ENCODE measurements around the gene YES1. TPM values are rescaled to one million over a fixed set of nuclear protein-coding genes. Genes with fewer than 3 reads are reported as not detected.
"Not testable (repeated sequence)": the region's sequence is repeated elsewhere in the genome, so short reads cannot be mapped to it uniquely, and the experiment has no call there.

Gene YES1
- total and polyA plus RNA-seq, 5 experiments from 2014 or later = 0.68 to 17.9 (median 3.3) TPM

- DNase-seq (no peak), ATAC-seq (no peak)
- H3K27ac Mint-ChIP-seq = peak overlapping the region in 3 of 10 donors; percentile 20 to 85 (median 53)
- peaks cover 0 to 8% (median 5%) of the 10 kb centered on the region in 4 donors for H3K4me1 Mint-ChIP-seq
- H3K36me3 Mint-ChIP-seq = peaks cover 0 to 43% (median 10%) of the 10 kb centered on the region in 3 donors
- H3K4me3 Mint-ChIP-seq = no peak overlapping the region
- no peaks in the 10 kb centered on the region for H3K9me3 Mint-ChIP-seq
- POLR2A ChIA-PET = no interaction called here
- no peaks in the 10 kb centered on the region for H3K27me3 Mint-ChIP-seq
Observed at GRCh38 chr18:688323-688722, 123.7 kb downstream of the YES1 start.

DNA sequence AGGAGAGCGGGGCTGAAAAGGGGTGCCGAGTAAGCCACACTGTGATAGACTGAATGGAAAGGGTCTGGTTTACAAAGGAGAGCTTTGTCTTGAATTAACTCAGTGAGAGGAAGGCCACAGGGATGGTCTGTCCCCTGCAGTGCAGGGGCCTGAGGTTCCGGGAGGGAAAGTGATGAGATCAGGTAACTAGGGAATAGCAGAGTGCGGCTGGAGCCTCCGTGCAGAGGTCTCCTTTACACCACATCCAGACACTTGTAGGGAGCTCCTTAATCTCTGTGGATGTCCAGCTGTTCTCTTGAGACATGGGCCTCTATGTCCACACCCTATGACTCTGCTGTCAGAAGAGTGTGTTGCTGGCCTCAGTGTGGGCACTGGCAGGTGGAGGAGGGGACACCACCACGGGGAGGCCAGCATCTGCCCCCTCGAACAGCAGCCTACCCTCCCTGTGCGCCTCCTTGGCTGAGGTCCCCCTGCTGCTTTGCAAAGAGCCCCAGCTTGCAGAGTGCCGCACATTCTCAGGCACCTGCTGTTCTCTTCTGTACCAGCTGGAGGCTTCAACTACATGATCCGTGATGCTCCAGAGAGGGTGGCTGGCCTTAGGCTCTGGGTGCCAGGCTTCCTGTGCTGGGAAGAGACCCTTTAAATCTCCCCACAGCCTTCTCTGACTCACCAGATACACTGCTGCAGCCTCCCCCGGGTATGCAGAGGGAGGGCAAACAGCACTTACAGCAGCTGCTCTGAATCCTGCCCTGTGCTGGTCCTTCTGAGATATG, 125.5 kb downstream of the YES1 start:
- peak overlapping the region in 1 of 10 donors; percentile 9 for H3K27ac Mint-ChIP-seq
- no peak for ATAC-seq

GRCh38 chr18:685438-685837, 126.6 kb downstream of the YES1 start:
- peak overlapping the region in 1 of 10 donors; percentile 73 for H3K27ac Mint-ChIP-seq
- peaks cover 0 to 38% (median 18%) of the 10 kb centered on the region in 3 donors for H3K36me3 Mint-ChIP-seq
- ATAC-seq (no peak), DNase-seq (no peak)
- no peaks in the 10 kb centered on the region for H3K27me3 Mint-ChIP-seq
- POLR2A ChIA-PET = no interaction called here
- no peaks in the 10 kb centered on the region for H3K9me3 Mint-ChIP-seq
- H3K4me1 Mint-ChIP-seq = peaks cover 8 to 16% (median 12%) of the 10 kb centered on the region in 4 donors
- H3K4me3 Mint-ChIP-seq = no peak overlapping the region

More for the DNA sequence above, 125.5 kb downstream of the YES1 start:
- H3K4me3 Mint-ChIP-seq = no peak overlapping the region
- H3K27me3 Mint-ChIP-seq = no peaks in the 10 kb centered on the region
- H3K4me1 Mint-ChIP-seq = peaks cover 7 to 14% (median 10%) of the 10 kb centered on the region in 4 donors
- POLR2A ChIA-PET = no interaction called here
- DNase-seq = no peak
- no peaks in the 10 kb centered on the region for H3K9me3 Mint-ChIP-seq
- H3K36me3 Mint-ChIP-seq = peaks cover 0 to 34% (median 15%) of the 10 kb centered on the region in 3 donors

GRCh38 chr18:683531-683930, 128.5 kb downstream of the YES1 start:
- peaks cover 0 to 55% (median 23%) of the 10 kb centered on the region in 3 donors for H3K36me3 Mint-ChIP-seq

GRCh38 chr18:682833-683232, 129.2 kb downstream of the YES1 start:
- no peak for ATAC-seq
- peaks cover 0 to 60% (median 23%) of the 10 kb centered on the region in 3 donors for H3K36me3 Mint-ChIP-seq
- DNase-seq = no peak
- peaks cover 9 to 16% (median 13%) of the 10 kb centered on the region in 4 donors for H3K4me1 Mint-ChIP-seq
- POLR2A ChIA-PET = no interaction called here
- H3K4me3 Mint-ChIP-seq = no peak overlapping the region
- no peaks in the 10 kb centered on the region for H3K9me3 Mint-ChIP-seq
- no peaks in the 10 kb centered on the region for H3K27me3 Mint-ChIP-seq
- peak overlapping the region in 1 of 10 donors; percentile 54 for H3K27ac Mint-ChIP-seq

More at GRCh38 chr18:683531-683930, 128.5 kb downstream of the YES1 start:
- H3K27me3 Mint-ChIP-seq = no peaks in the 10 kb centered on the region
- H3K4me3 Mint-ChIP-seq = no peak overlapping the region
- POLR2A ChIA-PET = no interaction called here
- H3K27ac Mint-ChIP-seq = peak overlapping the region in 1 of 10 donors; percentile 32
- H3K4me1 Mint-ChIP-seq = peaks cover 9 to 16% (median 13%) of the 10 kb centered on the region in 4 donors
- ATAC-seq (no peak), DNase-seq (no peak)
- no peaks in the 10 kb centered on the region for H3K9me3 Mint-ChIP-seq

DNA sequence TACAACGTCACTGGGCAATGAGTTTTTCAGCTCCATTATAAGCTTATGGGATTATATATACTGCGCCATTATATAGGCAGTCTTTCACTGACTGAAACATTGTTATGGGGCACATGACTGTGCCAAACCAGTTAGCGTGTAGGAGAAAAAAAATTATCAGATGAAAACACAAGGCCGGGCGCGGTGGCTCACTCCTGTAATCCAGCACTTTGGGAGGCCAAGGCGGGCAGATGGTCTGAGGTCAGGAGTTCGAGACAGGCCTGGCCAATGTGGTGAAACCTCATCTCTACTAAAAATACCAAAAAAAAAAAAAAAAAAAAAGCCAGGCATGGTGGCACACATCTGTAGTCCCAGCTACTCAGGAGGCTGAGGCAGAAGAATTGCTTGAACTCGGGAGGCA, 129.6 kb downstream of the YES1 start:
- H3K27ac Mint-ChIP-seq = peak overlapping the region in 8 of 10 donors; percentile 46 to 93 (median 82)
- H3K4me3 Mint-ChIP-seq = peak overlapping the region in 4 of 10 donors; percentile 6 to 45 (median 43)

DNA sequence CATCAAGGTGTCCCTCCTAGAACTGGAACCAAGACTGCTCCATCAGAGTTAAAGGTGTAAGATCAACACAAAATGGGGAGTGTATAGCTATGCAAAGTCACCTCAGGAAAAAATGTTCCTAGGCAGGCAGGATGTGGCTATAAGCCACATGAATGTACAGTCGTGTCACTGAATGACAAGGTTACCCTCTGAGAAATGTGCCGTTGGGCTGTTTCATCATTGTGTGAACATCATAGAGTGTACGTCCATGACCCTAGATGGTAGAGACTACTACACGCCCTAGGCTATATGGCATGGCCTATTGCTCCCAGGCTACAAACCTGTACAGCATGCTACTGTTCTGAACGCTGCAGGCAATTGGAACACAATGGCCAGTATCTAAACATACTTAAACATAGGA, 130.1 kb downstream of the YES1 start:
- DNase-seq (peak in 8 of 10 donors; percentile 7 to 70 (median 44)), ATAC-seq (peak; percentile 89 to 99)
- POLR2A ChIA-PET = interaction anchor here (0.7 to 1.7 kb wide), 2 partner anchors 11 to 21 kb away, joined by 3 to 4 read pairs; no protein-coding TSS in a partner anchor
- H3K4me3 Mint-ChIP-seq = peak overlapping the region in 7 of 10 donors; percentile 6 to 55 (median 41)
- H3K9me3 Mint-ChIP-seq = no peaks in the 10 kb centered on the region
- no peaks in the 10 kb centered on the region for H3K27me3 Mint-ChIP-seq
- peak overlapping the region; percentile 11 to 93 (median 74) for H3K27ac Mint-ChIP-seq
- H3K4me1 Mint-ChIP-seq = peaks cover 9 to 16% (median 13%) of the 10 kb centered on the region in 4 donors
- H3K36me3 Mint-ChIP-seq = peaks cover 0 to 65% (median 22%) of the 10 kb centered on the region in 3 donors

More for the DNA sequence above, 129.6 kb downstream of the YES1 start:
- not testable (repeated sequence) for DNase-seq, H3K9me3 Mint-ChIP-seq, H3K27me3 Mint-ChIP-seq, ATAC-seq
- Mint-ChIP-seq H3K36me3 (peaks cover 0 to 63% (median 23%) of the 10 kb centered on the region in 3 donors), H3K4me1 (peaks cover 9 to 16% (median 13%) of the 10 kb centered on the region in 4 donors)
- POLR2A ChIA-PET = interaction anchor here (1.7 kb wide), 1 partner anchor 11 kb away, joined by 4 read pairs; no protein-coding TSS in a partner anchor

DNA sequence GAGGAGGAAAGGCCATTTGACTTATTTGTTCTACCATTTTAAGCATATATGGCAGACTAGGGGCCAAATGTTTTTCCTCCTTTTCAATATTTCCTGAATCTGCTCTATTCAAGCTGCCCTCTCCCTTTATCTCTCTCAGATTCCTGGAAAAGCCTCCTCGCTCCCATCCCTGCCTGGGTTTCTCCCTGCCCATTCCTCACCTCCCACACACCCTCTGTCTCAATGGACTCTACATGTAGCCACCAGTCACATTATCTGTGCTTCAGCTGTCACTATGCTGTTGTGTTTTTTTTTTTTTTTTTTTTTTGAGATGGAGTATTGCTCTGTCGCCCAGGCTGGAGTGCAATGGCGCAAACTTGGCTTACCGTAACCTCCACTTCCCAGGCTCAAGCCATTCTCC, 131.7 kb downstream of the YES1 start:
- Mint-ChIP-seq H3K27ac (peak overlapping the region in 3 of 10 donors; percentile 28 to 52 (median 40)), H3K4me1 (peaks cover 11 to 16% (median 13%) of the 10 kb centered on the region in 4 donors), H3K9me3 (no peaks in the 10 kb centered on the region), H3K36me3 (peaks cover 0 to 68% (median 21%) of the 10 kb centered on the region in 3 donors), H3K27me3 (no peaks in the 10 kb centered on the region), H3K4me3 (no peak overlapping the region)
- no peak for ATAC-seq
- POLR2A ChIA-PET = no interaction called here
- DNase-seq = no peak

DNA sequence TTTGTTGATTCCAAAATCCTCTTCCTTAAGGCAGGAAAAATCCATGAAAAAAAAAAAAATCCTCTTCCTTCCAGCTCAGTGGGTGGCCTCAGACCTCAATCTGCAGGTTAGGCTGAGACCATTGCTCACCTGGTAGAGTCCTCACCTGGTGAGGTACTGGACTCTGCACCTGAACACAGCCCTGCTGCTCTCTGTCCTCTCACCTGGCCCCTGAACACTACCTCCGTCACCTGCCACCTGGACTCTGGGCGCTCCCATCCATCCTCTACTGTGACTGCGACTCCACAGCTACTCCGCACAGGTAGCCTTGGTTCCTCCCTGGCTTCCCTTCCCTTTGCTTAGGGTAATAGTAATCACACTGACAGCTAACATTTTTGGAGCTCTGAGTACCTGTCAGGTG, 132.5 kb downstream of the YES1 start:
- ATAC-seq (no peak), DNase-seq (no peak)
- H3K36me3 Mint-ChIP-seq = peaks cover 0 to 69% (median 24%) of the 10 kb centered on the region in 3 donors
- H3K27ac Mint-ChIP-seq = peak overlapping the region in 1 of 10 donors; percentile 35
- POLR2A ChIA-PET = interaction anchor here (0.7 kb wide), 1 partner anchor 33 kb away, joined by 4 read pairs; the partner anchor contains the start of gene ENOSF1
- peak overlapping the region in 1 of 10 donors; percentile 26 for H3K4me3 Mint-ChIP-seq
- no peaks in the 10 kb centered on the region for H3K27me3 Mint-ChIP-seq
- H3K9me3 Mint-ChIP-seq = no peaks in the 10 kb centered on the region
- H3K4me1 Mint-ChIP-seq = peaks cover 11 to 16% (median 13%) of the 10 kb centered on the region in 4 donors

- no peak for DNase-seq
- ATAC-seq = no peak
- peaks cover 0 to 76% (median 24%) of the 10 kb centered on the region in 3 donors for H3K36me3 Mint-ChIP-seq
- H3K4me3 Mint-ChIP-seq = no peak overlapping the region
- no peaks in the 10 kb centered on the region for H3K27me3 Mint-ChIP-seq
- peak overlapping the region in 2 of 10 donors; percentile 29 to 31 for H3K27ac Mint-ChIP-seq
- H3K4me1 Mint-ChIP-seq = peaks cover 11 to 16% (median 13%) of the 10 kb centered on the region in 4 donors
- no peaks in the 10 kb centered on the region for H3K9me3 Mint-ChIP-seq
- POLR2A ChIA-PET = interaction anchor here (0.7 kb wide), 1 partner anchor 34 kb away, joined by 4 read pairs; the partner anchor contains the start of gene ENOSF1
Observed at GRCh38 chr18:678482-679182, 133.4 kb downstream of the YES1 start.

DNA sequence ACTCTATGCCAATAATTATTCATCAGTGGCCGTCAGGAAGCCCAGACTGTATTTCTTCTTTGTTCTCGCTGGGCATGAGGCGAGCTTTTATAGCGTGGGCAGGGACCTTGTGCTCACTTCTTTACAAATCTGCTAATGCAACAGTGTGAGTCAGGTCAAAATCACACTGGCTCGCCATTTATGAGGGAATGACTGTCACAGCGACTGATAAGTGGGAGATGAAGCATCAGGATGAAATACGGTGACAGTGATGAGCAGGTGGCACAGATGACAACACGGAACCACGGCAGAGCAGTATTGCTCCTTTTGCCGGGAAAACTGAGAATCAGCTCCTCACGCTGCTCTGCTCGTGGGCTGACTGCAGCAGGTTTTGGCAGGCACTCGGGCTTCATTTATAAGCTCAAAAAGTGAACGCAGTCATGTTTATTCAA, 134.1 kb downstream of the YES1 start:
- Mint-ChIP-seq H3K4me3 (no peak overlapping the region), H3K27ac (peak overlapping the region in 1 of 10 donors; percentile 11), H3K27me3 (no peaks in the 10 kb centered on the region), H3K4me1 (peaks cover 11 to 14% (median 13%) of the 10 kb centered on the region in 4 donors), H3K9me3 (no peaks in the 10 kb centered on the region), H3K36me3 (peaks cover 0 to 78% (median 24%) of the 10 kb centered on the region in 3 donors)
- POLR2A ChIA-PET = no interaction called here
- DNase-seq (no peak), ATAC-seq (no peak)

DNA sequence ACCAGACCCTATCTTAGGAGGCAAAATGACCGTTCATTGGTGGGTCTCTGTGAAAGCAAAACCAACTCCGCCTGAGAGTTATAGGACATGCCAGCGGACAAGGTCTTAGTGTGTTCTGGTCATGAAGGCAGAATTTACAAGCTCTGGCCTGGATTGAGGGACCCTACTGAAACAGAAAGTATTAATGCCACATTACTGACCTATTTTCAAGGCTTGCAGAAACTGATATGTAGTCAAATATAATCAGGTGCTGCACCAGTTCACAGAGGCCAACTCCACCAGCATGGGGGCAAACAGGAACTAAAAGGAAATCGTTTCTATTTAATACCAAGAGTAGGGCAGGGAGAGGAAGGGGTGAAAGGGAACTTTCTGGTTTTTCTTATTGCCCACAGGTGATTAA, 134.9 kb downstream of the YES1 start:
- Mint-ChIP-seq H3K27me3 (no peaks in the 10 kb centered on the region), H3K4me1 (peaks cover 8 to 11% (median 9%) of the 10 kb centered on the region in 4 donors), H3K36me3 (peaks cover 0 to 83% (median 22%) of the 10 kb centered on the region in 3 donors), H3K9me3 (no peaks in the 10 kb centered on the region), H3K4me3 (no peak overlapping the region), H3K27ac (peak overlapping the region in 1 of 10 donors; percentile 48)
- no peak for DNase-seq
- ATAC-seq = no peak
- POLR2A ChIA-PET = no interaction called here

Measured in naive thymus-derived CD8-positive, alpha-beta T cell (primary cell).